Measurements from ENCODE around the gene SCFD2.

DNA sequence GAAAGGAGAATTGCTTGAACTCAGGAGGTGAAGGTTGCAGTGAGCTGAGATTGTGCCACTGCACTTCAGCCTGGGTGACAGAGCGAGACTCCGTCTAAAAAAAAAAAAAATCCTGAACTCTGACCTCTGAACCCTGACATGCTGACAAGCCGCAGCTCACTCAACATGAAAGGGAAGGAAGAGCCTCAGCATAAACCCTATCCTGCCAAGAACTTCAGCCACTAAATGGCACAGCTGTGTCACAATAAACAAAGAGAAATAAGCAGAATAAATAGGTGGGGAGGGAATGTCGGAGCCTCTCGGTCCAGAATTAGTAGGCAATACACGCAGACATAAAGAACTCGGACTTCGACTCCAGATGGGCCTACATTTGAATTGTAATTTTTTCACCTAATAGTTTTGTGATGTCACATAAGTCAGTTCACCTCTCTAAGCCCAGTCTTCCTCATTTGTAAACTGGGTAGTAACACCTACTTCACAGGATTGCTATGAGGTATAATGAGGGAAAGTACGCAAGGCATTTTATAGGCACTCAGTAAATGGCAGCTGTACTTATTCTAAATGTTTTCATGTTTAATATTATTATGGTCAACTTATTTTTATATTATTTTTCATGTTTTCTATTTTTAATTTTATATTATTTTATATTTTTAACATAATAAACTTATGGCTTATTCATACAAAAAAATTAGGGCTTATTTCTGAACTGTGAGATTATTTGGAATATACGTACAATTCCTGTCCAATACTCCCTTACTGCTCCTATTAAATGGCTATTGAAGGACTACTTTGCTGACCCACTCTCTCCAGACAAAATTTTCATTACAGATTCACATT lies 243.4 kb downstream of the SCFD2 start:
- TF ChIP-seq EZH2 (IDR thresholded peaks at IDR 0.05; ENCODE audit: low read length, unreplicated experiment) = no peak
- TF ChIP-seq, protein P1, sequence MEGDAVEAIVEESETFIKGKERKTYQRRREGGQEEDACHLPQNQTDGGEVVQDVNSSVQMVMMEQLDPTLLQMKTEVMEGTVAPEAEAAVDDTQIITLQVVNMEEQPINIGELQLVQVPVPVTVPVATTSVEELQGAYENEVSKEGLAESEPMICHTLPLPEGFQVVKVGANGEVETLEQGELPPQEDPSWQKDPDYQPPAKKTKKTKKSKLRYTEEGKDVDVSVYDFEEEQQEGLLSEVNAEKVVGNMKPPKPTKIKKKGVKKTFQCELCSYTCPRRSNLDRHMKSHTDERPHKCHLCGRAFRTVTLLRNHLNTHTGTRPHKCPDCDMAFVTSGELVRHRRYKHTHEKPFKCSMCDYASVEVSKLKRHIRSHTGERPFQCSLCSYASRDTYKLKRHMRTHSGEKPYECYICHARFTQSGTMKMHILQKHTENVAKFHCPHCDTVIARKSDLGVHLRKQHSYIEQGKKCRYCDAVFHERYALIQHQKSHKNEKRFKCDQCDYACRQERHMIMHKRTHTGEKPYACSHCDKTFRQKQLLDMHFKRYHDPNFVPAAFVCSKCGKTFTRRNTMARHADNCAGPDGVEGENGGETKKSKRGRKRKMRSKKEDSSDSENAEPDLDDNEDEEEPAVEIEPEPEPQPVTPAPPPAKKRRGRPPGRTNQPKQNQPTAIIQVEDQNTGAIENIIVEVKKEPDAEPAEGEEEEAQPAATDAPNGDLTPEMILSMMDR (conservative IDR thresholded peaks at IDR 0.05; ENCODE audit: low read depth, low read length) = no peak
- TF ChIP-seq EZH2phosphoT487 (IDR thresholded peaks at IDR 0.05; ENCODE audit: borderline replicate concordance, low read length) = no peak

All from PC-3 (cell line).